SJCRH30 (cell line): ENCODE results near the gene USP17L29. TPM values are rescaled to one million over a fixed set of nuclear protein-coding genes. Genes with fewer than 3 reads are reported as not detected.
"Not testable (repeated sequence)": the region's sequence is repeated elsewhere in the genome, so short reads cannot be mapped to it uniquely, and the experiment has no call there.

Experiments used
- DNase-seq, 2 experiments: peaks; one replicate each; pipeline ENCODE4 v3.0.0-alpha.2; 2015 to 2020
- H3K27ac ChIP-seq: fragments of 250-450 bp; sonication (Bioruptor Pico); 2 replicates; pipeline ENCODE4 v1.5.1; 2020; ENCODE audit warnings: mild to moderate bottlenecking, moderate library complexity
- H3K27me3 ChIP-seq: fragments of 250-450 bp; sonication (Bioruptor Pico); 2 replicates; pipeline ENCODE4 v1.5.1; 2020; ENCODE audit warnings: mild to moderate bottlenecking, moderate library complexity
- H3K36me3 ChIP-seq: fragments of 250-450 bp; sonication (Bioruptor Pico); 2 replicates; pipeline ENCODE4 v1.5.1; 2020; ENCODE audit warnings: mild to moderate bottlenecking, moderate library complexity
- H3K4me1 ChIP-seq: fragments of 250-450 bp; sonication (Bioruptor Pico); 2 replicates; pipeline ENCODE4 v1.5.1; 2020; ENCODE audit warnings: mild to moderate bottlenecking, moderate library complexity
- H3K4me3 ChIP-seq: fragments of 250-450 bp; sonication (Bioruptor Pico); 2 replicates; pipeline ENCODE4 v1.5.1; 2020; ENCODE audit warnings: mild to moderate bottlenecking, moderate library complexity
- H3K9me3 ChIP-seq: fragments of 250-450 bp; sonication (Bioruptor Pico); replicated peaks from 2 replicates; pipeline ENCODE4 v1.5.1; 2020; ENCODE audit warnings: mild to moderate bottlenecking, moderate library complexity
- total RNA-seq: library from RNA; depleted of rRNA; stranded (reverse); fragments of >200 nt; shearing (Covaris generic); gene quantifications from 2 replicates; pipeline ENCODE4 v1.2.3, GENCODE V29; 2014; rRNA removed

The USP17L29 gene, protein sequence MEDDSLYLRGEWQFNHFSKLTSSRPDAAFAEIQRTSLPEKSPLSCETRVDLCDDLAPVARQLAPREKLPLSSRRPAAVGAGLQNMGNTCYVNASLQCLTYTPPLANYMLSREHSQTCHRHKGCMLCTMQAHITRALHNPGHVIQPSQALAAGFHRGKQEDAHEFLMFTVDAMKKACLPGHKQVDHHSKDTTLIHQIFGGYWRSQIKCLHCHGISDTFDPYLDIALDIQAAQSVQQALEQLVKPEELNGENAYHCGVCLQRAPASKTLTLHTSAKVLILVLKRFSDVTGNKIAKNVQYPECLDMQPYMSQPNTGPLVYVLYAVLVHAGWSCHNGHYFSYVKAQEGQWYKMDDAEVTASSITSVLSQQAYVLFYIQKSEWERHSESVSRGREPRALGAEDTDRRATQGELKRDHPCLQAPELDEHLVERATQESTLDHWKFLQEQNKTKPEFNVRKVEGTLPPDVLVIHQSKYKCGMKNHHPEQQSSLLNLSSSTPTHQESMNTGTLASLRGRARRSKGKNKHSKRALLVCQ
- not detected in 2 replicates for total RNA-seq

DNA sequence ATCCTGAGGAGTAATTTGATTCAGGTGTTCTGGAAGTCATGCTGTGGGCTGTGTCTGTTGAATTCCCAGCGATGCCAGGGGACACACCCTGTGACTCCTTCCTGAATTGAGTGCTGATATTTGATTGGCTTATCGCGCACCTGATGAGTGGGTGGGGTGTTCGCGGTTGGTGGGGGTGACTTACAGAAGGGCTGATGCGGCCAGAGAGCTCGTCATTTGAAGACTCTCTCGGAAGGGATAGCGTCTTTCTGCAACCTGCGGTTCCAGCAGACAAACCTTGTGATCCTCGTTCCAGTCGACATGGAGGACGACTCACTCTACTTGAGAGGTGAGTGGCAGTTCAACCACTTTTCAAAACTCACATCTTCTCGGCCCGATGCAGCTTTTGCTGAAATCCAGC lies at the start of gene USP17L29:
Gene USP17L29 (plus strand): TSS at position 301 of the 400 bp plus-strand sequence. CDS start 0 bp downstream, at position 301.
- DNase-seq, H3K36me3 ChIP-seq, H3K27ac ChIP-seq, H3K9me3 ChIP-seq, H3K4me3 ChIP-seq, H3K27me3 ChIP-seq, H3K4me1 ChIP-seq: not testable (repeated sequence)

DNA sequence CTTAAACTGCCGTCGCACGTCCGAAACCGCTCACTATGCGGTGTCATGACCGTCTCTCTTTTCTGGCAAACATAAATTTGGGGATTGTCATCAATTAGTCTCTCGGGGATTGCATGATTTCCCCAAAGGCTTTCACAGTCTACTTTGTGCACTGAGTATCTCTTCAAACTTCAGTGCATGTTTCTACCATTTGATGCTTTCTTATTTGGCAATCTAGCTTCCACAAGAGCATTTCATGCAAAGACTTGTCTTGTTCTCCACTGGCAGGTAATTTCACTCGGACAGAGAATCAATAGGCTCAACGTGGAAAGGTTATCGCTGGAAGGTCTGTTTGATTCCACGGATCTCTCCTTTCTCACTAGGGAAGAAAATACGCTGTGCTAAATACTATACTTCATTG lies 29.2 kb upstream of the USP17L29 start:
- not testable (repeated sequence) for DNase-seq

DNA sequence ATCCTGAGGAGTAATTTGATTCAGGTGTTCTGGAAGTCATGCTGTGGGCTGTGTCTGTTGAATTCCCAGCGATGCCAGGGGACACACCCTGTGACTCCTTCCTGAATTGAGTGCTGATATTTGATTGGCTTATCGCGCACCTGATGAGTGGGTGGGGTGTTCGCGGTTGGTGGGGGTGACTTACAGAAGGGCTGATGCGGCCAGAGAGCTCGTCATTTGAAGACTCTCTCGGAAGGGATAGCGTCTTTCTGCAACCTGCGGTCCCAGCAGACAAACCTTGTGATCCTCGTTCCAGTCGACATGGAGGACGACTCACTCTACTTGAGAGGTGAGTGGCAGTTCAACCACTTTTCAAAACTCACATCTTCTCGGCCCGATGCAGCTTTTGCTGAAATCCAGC lies 28.6 kb upstream of the USP17L29 start, which contains the start of gene USP17L24:
Gene USP17L24 (plus strand): TSS at position 301 of the 400 bp plus-strand sequence. CDS start 0 bp downstream, at position 301.
- H3K4me1 ChIP-seq, H3K4me3 ChIP-seq, H3K36me3 ChIP-seq, H3K9me3 ChIP-seq, DNase-seq, H3K27me3 ChIP-seq, H3K27ac ChIP-seq: not testable (repeated sequence)

More for the DNA sequence above, 29.2 kb upstream of the USP17L29 start:
- not testable (repeated sequence) for H3K9me3 ChIP-seq, H3K4me1 ChIP-seq, H3K36me3 ChIP-seq, H3K27me3 ChIP-seq, H3K27ac ChIP-seq, H3K4me3 ChIP-seq

DNA sequence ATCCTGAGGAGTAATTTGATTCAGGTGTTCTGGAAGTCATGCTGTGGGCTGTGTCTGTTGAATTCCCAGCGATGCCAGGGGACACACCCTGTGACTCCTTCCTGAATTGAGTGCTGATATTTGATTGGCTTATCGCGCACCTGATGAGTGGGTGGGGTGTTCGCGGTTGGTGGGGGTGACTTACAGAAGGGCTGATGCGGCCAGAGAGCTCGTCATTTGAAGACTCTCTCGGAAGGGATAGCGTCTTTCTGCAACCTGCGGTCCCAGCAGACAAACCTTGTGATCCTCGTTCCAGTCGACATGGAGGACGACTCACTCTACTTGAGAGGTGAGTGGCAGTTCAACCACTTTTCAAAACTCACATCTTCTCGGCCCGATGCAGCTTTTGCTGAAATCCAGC lies 23.8 kb upstream of the USP17L29 start, which contains the start of gene USP17L25:
Gene USP17L25 (plus strand): TSS at position 301 of the 400 bp plus-strand sequence. CDS start 0 bp downstream, at position 301.
- H3K27ac ChIP-seq, H3K9me3 ChIP-seq, H3K4me3 ChIP-seq: not testable (repeated sequence)

DNA sequence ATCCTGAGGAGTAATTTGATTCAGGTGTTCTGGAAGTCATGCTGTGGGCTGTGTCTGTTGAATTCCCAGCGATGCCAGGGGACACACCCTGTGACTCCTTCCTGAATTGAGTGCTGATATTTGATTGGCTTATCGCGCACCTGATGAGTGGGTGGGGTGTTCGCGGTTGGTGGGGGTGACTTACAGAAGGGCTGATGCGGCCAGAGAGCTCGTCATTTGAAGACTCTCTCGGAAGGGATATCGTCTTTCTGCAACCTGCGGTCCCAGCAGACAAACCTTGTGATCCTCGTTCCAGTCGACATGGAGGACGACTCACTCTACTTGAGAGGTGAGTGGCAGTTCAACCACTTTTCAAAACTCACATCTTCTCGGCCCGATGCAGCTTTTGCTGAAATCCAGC lies 19.1 kb upstream of the USP17L29 start, which contains the start of gene USP17L26:
Gene USP17L26 (plus strand): TSS at position 301 of the 400 bp plus-strand sequence. CDS start 0 bp downstream, at position 301.
- H3K36me3 ChIP-seq, H3K27ac ChIP-seq, H3K9me3 ChIP-seq, H3K27me3 ChIP-seq, DNase-seq, H3K4me3 ChIP-seq, H3K4me1 ChIP-seq: not testable (repeated sequence)

More for the DNA sequence above, 23.8 kb upstream of the USP17L29 start, which contains the start of gene USP17L25:
- H3K27me3 ChIP-seq, H3K4me1 ChIP-seq, DNase-seq, H3K36me3 ChIP-seq: not testable (repeated sequence)

DNA sequence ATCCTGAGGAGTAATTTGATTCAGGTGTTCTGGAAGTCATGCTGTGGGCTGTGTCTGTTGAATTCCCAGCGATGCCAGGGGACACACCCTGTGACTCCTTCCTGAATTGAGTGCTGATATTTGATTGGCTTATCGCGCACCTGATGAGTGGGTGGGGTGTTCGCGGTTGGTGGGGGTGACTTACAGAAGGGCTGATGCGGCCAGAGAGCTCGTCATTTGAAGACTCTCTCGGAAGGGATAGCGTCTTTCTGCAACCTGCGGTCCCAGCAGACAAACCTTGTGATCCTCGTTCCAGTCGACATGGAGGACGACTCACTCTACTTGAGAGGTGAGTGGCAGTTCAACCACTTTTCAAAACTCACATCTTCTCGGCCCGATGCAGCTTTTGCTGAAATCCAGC lies 14.3 kb upstream of the USP17L29 start, which contains the start of gene USP17L5:
Gene USP17L5 (plus strand): TSS at position 301 of the 400 bp plus-strand sequence. CDS start 0 bp downstream, at position 301.
- not testable (repeated sequence) for H3K27ac ChIP-seq, H3K9me3 ChIP-seq, DNase-seq, H3K4me1 ChIP-seq, H3K36me3 ChIP-seq, H3K4me3 ChIP-seq, H3K27me3 ChIP-seq

DNA sequence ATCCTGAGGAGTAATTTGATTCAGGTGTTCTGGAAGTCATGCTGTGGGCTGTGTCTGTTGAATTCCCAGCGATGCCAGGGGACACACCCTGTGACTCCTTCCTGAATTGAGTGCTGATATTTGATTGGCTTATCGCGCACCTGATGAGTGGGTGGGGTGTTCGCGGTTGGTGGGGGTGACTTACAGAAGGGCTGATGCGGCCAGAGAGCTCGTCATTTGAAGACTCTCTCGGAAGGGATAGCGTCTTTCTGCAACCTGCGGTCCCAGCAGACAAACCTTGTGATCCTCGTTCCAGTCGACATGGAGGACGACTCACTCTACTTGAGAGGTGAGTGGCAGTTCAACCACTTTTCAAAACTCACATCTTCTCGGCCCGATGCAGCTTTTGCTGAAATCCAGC lies 9.6 kb upstream of the USP17L29 start, which contains the start of gene USP17L27:
Gene USP17L27 (plus strand): TSS at position 301 of the 400 bp plus-strand sequence. CDS start 0 bp downstream, at position 301.
- H3K27me3 ChIP-seq, H3K9me3 ChIP-seq, DNase-seq, H3K4me1 ChIP-seq, H3K4me3 ChIP-seq, H3K27ac ChIP-seq, H3K36me3 ChIP-seq: not testable (repeated sequence)

DNA sequence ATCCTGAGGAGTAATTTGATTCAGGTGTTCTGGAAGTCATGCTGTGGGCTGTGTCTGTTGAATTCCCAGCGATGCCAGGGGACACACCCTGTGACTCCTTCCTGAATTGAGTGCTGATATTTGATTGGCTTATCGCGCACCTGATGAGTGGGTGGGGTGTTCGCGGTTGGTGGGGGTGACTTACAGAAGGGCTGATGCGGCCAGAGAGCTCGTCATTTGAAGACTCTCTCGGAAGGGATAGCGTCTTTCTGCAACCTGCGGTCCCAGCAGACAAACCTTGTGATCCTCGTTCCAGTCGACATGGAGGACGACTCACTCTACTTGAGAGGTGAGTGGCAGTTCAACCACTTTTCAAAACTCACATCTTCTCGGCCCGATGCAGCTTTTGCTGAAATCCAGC lies 4.8 kb upstream of the USP17L29 start, which contains the start of gene USP17L28:
Gene USP17L28 (plus strand): TSS at position 301 of the 400 bp plus-strand sequence. CDS start 0 bp downstream, at position 301.
- H3K27me3 ChIP-seq, H3K4me3 ChIP-seq, H3K36me3 ChIP-seq, H3K4me1 ChIP-seq, H3K9me3 ChIP-seq, H3K27ac ChIP-seq, DNase-seq: not testable (repeated sequence)

DNA sequence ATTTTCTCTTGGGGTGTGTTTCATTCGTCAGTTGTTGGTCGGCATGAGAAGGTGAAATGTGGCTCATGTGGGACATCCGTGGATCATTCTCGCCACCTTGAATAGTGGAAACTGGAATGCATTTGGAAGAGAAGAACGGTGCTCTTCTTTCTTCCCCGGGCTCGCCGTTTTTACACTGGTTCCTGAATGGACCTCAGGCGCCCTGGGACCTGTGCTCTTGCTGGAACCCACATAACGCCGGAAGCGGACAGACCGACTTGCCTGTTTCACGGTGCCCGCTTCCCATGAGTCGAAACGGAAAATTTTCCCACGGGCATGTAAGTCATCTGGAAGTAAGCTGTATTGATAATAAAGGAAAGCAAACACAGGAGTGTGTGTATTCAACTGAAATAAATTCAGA lies 2.6 kb upstream of the USP17L29 start:
- not testable (repeated sequence) for DNase-seq, H3K36me3 ChIP-seq, H3K9me3 ChIP-seq, H3K27ac ChIP-seq, H3K4me1 ChIP-seq, H3K27me3 ChIP-seq, H3K4me3 ChIP-seq

DNA sequence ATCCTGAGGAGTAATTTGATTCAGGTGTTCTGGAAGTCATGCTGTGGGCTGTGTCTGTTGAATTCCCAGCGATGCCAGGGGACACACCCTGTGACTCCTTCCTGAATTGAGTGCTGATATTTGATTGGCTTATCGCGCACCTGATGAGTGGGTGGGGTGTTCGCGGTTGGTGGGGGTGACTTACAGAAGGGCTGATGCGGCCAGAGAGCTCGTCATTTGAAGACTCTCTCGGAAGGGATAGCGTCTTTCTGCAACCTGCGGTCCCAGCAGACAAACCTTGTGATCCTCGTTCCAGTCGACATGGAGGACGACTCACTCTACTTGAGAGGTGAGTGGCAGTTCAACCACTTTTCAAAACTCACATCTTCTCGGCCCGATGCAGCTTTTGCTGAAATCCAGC lies 9.4 kb downstream of the USP17L29 start, which contains the start of gene USP17L30:
Gene USP17L30 (plus strand): TSS at position 301 of the 400 bp plus-strand sequence. CDS start 0 bp downstream, at position 301.
- H3K27me3 ChIP-seq, H3K4me1 ChIP-seq, DNase-seq, H3K9me3 ChIP-seq, H3K36me3 ChIP-seq, H3K27ac ChIP-seq, H3K4me3 ChIP-seq: not testable (repeated sequence)

DNA sequence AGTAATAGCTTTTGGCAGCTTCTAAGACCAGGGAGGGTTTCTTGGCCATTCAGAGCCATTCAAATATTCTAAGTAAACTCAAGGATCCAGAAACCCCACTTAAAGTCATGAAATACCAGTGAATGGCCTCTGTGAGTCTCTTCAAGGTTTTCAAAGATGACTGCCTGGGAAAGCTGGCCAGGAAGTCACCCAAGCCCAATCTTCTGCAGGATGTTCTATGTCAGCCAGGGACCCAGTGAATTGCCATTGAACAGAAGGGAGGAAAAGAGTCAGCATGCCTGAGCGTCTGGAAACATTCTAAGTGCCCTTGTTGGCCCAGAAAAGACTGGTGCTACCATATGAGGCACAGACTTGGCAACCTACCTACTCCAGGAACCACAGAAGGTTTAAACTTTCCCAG lies 26.4 kb downstream of the USP17L29 start:
- not testable (repeated sequence) for H3K36me3 ChIP-seq, H3K27me3 ChIP-seq, H3K4me1 ChIP-seq, DNase-seq, H3K4me3 ChIP-seq, H3K9me3 ChIP-seq, H3K27ac ChIP-seq

DNA sequence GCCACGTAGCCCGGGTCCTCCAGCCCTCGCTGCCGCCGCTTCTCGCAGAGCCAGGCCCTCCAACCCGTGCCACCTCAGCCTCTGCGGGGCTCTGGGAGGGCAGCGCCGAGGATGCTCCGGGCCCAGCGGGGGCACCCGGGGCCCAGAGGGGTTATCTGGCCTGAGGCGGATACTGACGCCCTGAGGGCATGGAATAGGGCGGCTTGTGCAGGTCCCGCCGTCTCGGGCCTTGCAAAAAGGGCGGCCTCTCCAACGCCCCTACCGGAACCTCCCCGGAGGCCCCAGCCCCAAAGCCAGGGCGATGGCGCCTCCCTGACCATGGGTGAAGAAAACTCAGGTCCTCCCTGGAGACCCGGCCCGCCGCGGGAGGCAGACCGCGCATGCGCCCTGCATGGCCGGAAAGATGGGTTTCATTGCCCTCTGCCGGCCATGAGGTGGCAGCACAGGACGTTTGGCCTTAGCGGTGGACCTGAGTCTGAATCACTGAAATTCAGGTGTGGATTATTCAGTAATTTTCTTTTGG lies 27.6 kb downstream of the USP17L29 start:
- not testable (repeated sequence) for H3K27ac ChIP-seq, H3K36me3 ChIP-seq, H3K4me1 ChIP-seq, H3K9me3 ChIP-seq, H3K4me3 ChIP-seq, H3K27me3 ChIP-seq
- DNase-seq = peak in 1 of 2 experiments; percentile 24

DNA sequence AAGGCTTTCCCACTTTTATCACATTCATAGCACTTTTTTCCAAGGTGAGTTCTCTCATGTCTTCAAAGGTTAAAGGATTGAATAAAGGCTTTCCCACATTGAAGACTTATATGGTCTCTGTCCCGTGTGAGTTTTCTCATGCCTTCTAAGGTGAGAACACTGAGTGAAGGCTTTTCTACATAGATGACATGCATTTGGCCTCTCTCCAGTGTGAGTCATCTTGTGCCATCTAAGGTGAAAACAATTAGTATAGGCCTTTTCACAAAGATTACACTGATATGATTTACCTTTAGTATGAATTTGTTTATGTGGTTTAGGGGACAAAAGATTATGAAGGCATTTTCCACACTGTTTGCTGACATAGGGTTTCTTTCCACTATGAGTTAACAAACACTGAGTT lies 30.7 kb downstream of the USP17L29 start:
- no peaks in the 10 kb centered on the region for H3K36me3 ChIP-seq
- H3K27me3 ChIP-seq = no peaks in the 10 kb centered on the region
- no peaks in the 10 kb centered on the region for H3K4me1 ChIP-seq
- H3K27ac ChIP-seq = no peak overlapping the region
- no peak for DNase-seq
- no peaks in the 10 kb centered on the region for H3K9me3 ChIP-seq
- H3K4me3 ChIP-seq = no peak overlapping the region

DNA sequence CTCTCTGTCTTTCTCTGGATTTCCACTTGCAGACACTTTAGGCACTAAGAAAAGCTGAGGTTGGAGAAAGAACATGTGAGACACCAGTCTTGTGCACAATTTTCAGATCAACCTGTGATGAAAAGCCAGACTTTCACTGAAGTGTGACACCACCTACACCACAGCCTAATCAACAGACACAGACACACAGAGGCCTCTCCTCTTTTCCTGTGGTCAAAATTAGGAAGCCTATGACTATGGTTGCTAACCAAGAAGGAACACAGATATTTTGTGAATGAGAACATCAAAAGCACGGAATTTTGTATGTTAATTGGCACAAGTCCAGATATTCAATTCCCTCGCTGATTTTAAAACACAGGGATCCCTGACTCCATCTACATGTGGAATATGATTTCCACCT lies 35.6 kb downstream of the USP17L29 start:
- not testable (repeated sequence) for H3K36me3 ChIP-seq, H3K9me3 ChIP-seq, H3K27ac ChIP-seq, DNase-seq, H3K4me3 ChIP-seq, H3K27me3 ChIP-seq, H3K4me1 ChIP-seq
